K562 (cell line): ENCODE data around the gene DSG2. TPM values are rescaled to one million over a fixed set of nuclear protein-coding genes. Genes with fewer than 3 reads are reported as not detected.

Experiments used
- ATAC-seq: fragments of 200-7000 bp; cut with Tn5 transposase; 3 replicates; pipeline ENCODE4 v1.9.1; 2020; ENCODE audit warnings: moderate library complexity
- Bru-seq: library from RNA; stranded (reverse); fragments of 400-500 nt; gene quantifications from one replicate; lab custom pipeline; 2021; lab: Mats Ljungman, UMichigan
- BruChase-seq, 2 experiments: library from RNA; stranded (reverse); fragments of 400-500 nt; gene quantifications; one replicate each; lab custom pipeline; 2021; lab: Mats Ljungman, UMichigan
- BruUV-seq: library from RNA; stranded (reverse); fragments of 400-500 nt; replicated peaks from 2 replicates; lab custom pipeline; 2021; lab: Mats Ljungman, UMichigan
- CTCF ChIA-PET: fragments of 300-600 bp; formaldehyde crosslinking; extraction: SDS; loops from one replicate; lab custom pipeline; 2021; ENCODE audit warnings: low intra/inter-chr PET ratio; lab: Yijun Ruan, JAX
- POLR2A ChIA-PET: fragments of 300-600, 350-650 bp; sonication (Branson Sonifier 250); formaldehyde crosslinking; extraction: SDS; loops from one replicate; lab custom pipeline; 2021; ENCODE audit warnings: antibody characterized with exemption, inconsistent platforms; lab: Yijun Ruan, JAX
- DNase-seq, 4 experiments: peaks; one replicate each; pipeline versions ENCODE4 v3.0.0 to v3.0.0-alpha.2; 2011 to 2018; ENCODE audit warnings: low spot score in 3 of 4, mixed read lengths in 3 of 4; ENCODE audit errors: extremely low read depth in 1 of 4
- FAIRE-seq: peaks from 2 replicates; lab custom pipeline; 2011; peaks lifted over from hg19 to GRCh38; lab: Jason Lieb, UNC
- H2AFZ ChIP-seq: 2 replicates; pipeline ENCODE4 v1.6.0; 2011; ENCODE audit warnings: low read depth, low read length, control low read depth, inconsistent platforms
- H3K27ac ChIP-seq: fragments of 200-600 bp; 3 replicates; pipeline ENCODE4 v1.8.0; 2011; ENCODE audit warnings: low read depth, mild to moderate bottlenecking, control low read depth, inconsistent platforms, low read length, moderate library complexity, mixed read lengths; ENCODE audit errors: extremely low read depth
- H3K27me3 ChIP-seq, 2 experiments: fragments of 300-600 bp in 1 of 2; 2 replicates in 1 of 2; 3 replicates in 1 of 2; pipeline versions ENCODE4 v1.6.0 to v1.8.0; 2011; ENCODE audit warnings: inconsistent platforms in 2 of 2, low read length in 2 of 2, mild to moderate bottlenecking in 1 of 2, mixed read lengths in 1 of 2, moderate library complexity in 1 of 2; ENCODE audit not compliant: control insufficient read depth in 2 of 2, insufficient read depth in 2 of 2
- H3K36me3 ChIP-seq: fragments of 300-600 bp; 3 replicates; pipeline ENCODE4 v1.8.0; 2011; ENCODE audit warnings: mild to moderate bottlenecking, low read length, inconsistent platforms; ENCODE audit not compliant: control insufficient read depth, insufficient read depth
- H3K4me1 ChIP-seq, 2 experiments: fragments of 200-600 bp in 1 of 2; replicated peaks in 1 of 2; 2 replicates in 1 of 2; 3 replicates in 1 of 2; pipeline versions ENCODE4 v1.5.1 to v1.8.0; 2011; ENCODE audit warnings: inconsistent platforms in 2 of 2, low read length in 2 of 2, mild to moderate bottlenecking in 1 of 2, mixed read lengths in 1 of 2, moderate library complexity in 1 of 2; ENCODE audit not compliant: control insufficient read depth in 2 of 2, insufficient read depth in 2 of 2
- H3K4me2 ChIP-seq: 2 replicates; pipeline ENCODE4 v1.6.1; 2011; ENCODE audit warnings: low read length, control low read depth, inconsistent platforms, mixed read lengths; ENCODE audit not compliant: insufficient read depth
- H3K4me3 ChIP-seq: fragments of 200-600 bp; sonication (generic), shearing (Covaris generic); 2 replicates; pipeline ENCODE4 v1.5.1; 2016; ENCODE audit warnings: control low read depth, inconsistent platforms
- H3K79me2 ChIP-seq: fragments of 200-600 bp; 3 replicates; pipeline ENCODE4 v1.8.0; 2011; ENCODE audit warnings: low read length, inconsistent platforms; ENCODE audit not compliant: control insufficient read depth, insufficient read depth
- H3K9ac ChIP-seq, 2 experiments: 2 replicates each; pipeline versions ENCODE4 v1.6.0 to v1.6.1; 2011; ENCODE audit warnings: low read depth in 2 of 2, low read length in 2 of 2, control low read depth in 1 of 2, inconsistent platforms in 1 of 2, mild to moderate bottlenecking in 1 of 2, mixed read lengths in 1 of 2; ENCODE audit not compliant: insufficient read depth in 1 of 2
- H3K9me1 ChIP-seq: one replicate; pipeline ENCODE4 v1.6.0; 2011; ENCODE audit warnings: inconsistent platforms, mild to moderate bottlenecking, low read length, moderate library complexity; ENCODE audit not compliant: control insufficient read depth, insufficient read depth
- H3K9me3 ChIP-seq: replicated peaks from 2 replicates; pipeline ENCODE4 v1.5.1; 2011; ENCODE audit warnings: low read depth, low read length, inconsistent platforms; ENCODE audit not compliant: control insufficient read depth, insufficient read depth
- H4K20me1 ChIP-seq: replicated peaks from 2 replicates; pipeline ENCODE4 v1.6.1; 2011; ENCODE audit warnings: low read length, inconsistent platforms, mixed read lengths; ENCODE audit not compliant: control insufficient read depth, insufficient read depth
- ATF7 ChIP-seq: fragments of 450-650 bp; IDR thresholded peaks from 2 replicates; pipeline ENCODE4 v1.7.1; 2014; ENCODE audit warnings: mild to moderate bottlenecking, moderate library complexity
- BACH1 ChIP-seq: fragments of 200-800 bp; sonication (Bioruptor generic); IDR thresholded peaks from 2 replicates; pipeline ENCODE4 v1.6.1; 2016; ENCODE audit warnings: missing genetic modification characterization, missing compliant biosample characterization
- BDP1 ChIP-seq: IDR thresholded peaks from 3 replicates; pipeline ENCODE4 v1.6.1; 2011; ENCODE audit not compliant: insufficient read length, insufficient read depth
- ELF2 ChIP-seq: fragments of 250-450 bp; sonication (Bioruptor Pico); IDR thresholded peaks from 2 replicates; pipeline ENCODE4 v1.5.0; 2021; ENCODE audit warnings: mild to moderate bottlenecking
- HDAC6 ChIP-seq: IDR thresholded peaks from 2 replicates; pipeline ENCODE4 v1.6.1; 2012; ENCODE audit warnings: low read depth, mild to moderate bottlenecking, control low read depth, inconsistent platforms, low read length, moderate library complexity
- PHB ChIP-seq: fragments of 250-450 bp; sonication (Bioruptor Pico); IDR thresholded peaks from 2 replicates; pipeline ENCODE4 v1.5.0; 2021
- PPARD ChIP-seq: fragments of 250-450 bp; sonication (Bioruptor Pico); IDR thresholded peaks from 2 replicates; pipeline ENCODE4 v1.8.0; 2022; ENCODE audit warnings: inconsistent platforms, mild to moderate bottlenecking, moderate library complexity
- RBFOX2 ChIP-seq: fragments of 200-400 bp; formaldehyde crosslinking; IDR thresholded peaks from 2 replicates; pipeline ENCODE4 v1.6.1; 2017; ENCODE audit warnings: low read depth, mild to moderate bottlenecking, low read length, moderate library complexity
- ZNF24 ChIP-seq: fragments of 450-650 bp; IDR thresholded peaks from 2 replicates; pipeline ENCODE4 v1.6.1; 2016
- WGBS: fragments of 100-300 bp; shearing (Covaris generic); methylation state at CpG from one replicate; pipeline ENCODE4 v1.1.6; 2016; ENCODE audit warnings: low coverage, mixed read lengths; ENCODE audit not compliant: insufficient coverage; ENCODE audit errors: missing lambda C conversion rate; 5-methylcytosine and 5-hydroxymethylcytosine counted together
- in situ Hi-C: fragments of 300-500 bp; cut with MboI; formaldehyde crosslinking; loops from 4 replicates; pipeline ENCODE4 v1.15.0; 2018; ENCODE audit warnings: inconsistent platforms, mixed read lengths
- intact Hi-C: fragments of 100-400 bp; cut with micrococcal nuclease; formaldehyde crosslinking; loops from 2 replicates; pipeline ENCODE4 v1.14.2; 2022
- long read RNA-seq, 3 experiments: library from polyadenylated mRNA in 2 of 3; library from RNA in 1 of 3; unstranded in 2 of 3; stranded (forward) in 1 of 3; transcript quantifications; one replicate each; pipeline ENCODE4 v2.0.0, GENCODE V29; 2019 to 2022
- polyA minus RNA-seq, 3 experiments: library from RNA; depleted of rRNA, polyadenylated mRNA; stranded (reverse); fragments of >200 nt; gene quantifications; 2 replicates each; pipeline ENCODE4 v1.2.3, GENCODE V29; 2011
- polyA plus RNA-seq, 8 experiments: library from polyadenylated mRNA; depleted of rRNA in 4 of 8; stranded (reverse) in 5 of 8; unstranded in 3 of 8; fragments of >200 nt; fragmentation: Nextera tagmentation in 2 of 8; fragmentation: Illumina TruSeq in 1 of 8; extraction: Ambion mirVana in 2 of 8; extraction: Trizol in 1 of 8; gene quantifications; 2 replicates each; pipeline versions ENCODE4 v1.2.1 to v1.2.3, GENCODE V29; 2011 to 2014; ENCODE audit warnings: inconsistent platforms in 1 of 8, missing spikeins in 1 of 8
- total RNA-seq, 7 experiments: library from RNA; depleted of rRNA in 6 of 7; stranded (reverse); fragments of >200 nt in 6 of 7; fragmentation: Illumina TruSeq in 2 of 7; extraction: Trizol in 2 of 7; gene quantifications; 2 replicates each; pipeline versions ENCODE4 v1.2.1 to v1.2.3, GENCODE V29; 2011 to 2021; ENCODE audit warnings: low replicate concordance in 1 of 7
- TF ChIP-seq, protein P1 (sequence below), 2 experiments: fragments of 450-650 bp; IDR thresholded peaks; 2 replicates each; pipeline ENCODE4 v1.6.1; 2016
- TF ChIP-seq, protein P2 (sequence below): fragments of 450-650 bp; IDR thresholded peaks from 2 replicates; pipeline ENCODE4 v1.6.1; 2016
- TF ChIP-seq, protein P3 (sequence below): fragments of 450-650 bp; IDR thresholded peaks from 2 replicates; pipeline ENCODE4 v1.6.1; 2016; ENCODE audit warnings: borderline replicate concordance

DSG2 gene
- 29.6 and 74.2 TPM in 2 replicates for total RNA-seq (2011; cell fraction: chromatin; rRNA removed; ENCODE audit: low replicate concordance)
- 42.2 and 54.3 TPM in 2 replicates for total RNA-seq (2011; cell fraction: nucleolus; rRNA removed)
- 74.9 and 105 TPM in 2 replicates for total RNA-seq (2011; cell fraction: nucleoplasm; rRNA removed)
- total RNA-seq (2014; rRNA removed): 22.2 and 26.5 TPM in 2 replicates
- total RNA-seq (2014; rRNA removed; fragmentation: Illumina TruSeq; extraction: Trizol): 50.1 and 53.9 TPM in 2 replicates
- 39.2 and 43.0 TPM in 2 replicates for total RNA-seq (2015; rRNA removed; fragmentation: Illumina TruSeq; extraction: Trizol)
- total RNA-seq (2021): 41.3 and 43.0 TPM in 2 replicates
- polyA plus RNA-seq (2011; rRNA removed): 67.9 and 68.6 TPM in 2 replicates
- polyA plus RNA-seq (2011; cell fraction: cytosol; rRNA removed): 24.1 and 46.3 TPM in 2 replicates
- 8.7 and 14.5 TPM in 2 replicates for polyA plus RNA-seq (2011; cell fraction: nucleus; rRNA removed)
- polyA plus RNA-seq (2012): 38.2 and 52.0 TPM in 2 replicates
- 57.9 and 65.7 TPM in 2 replicates for polyA plus RNA-seq (2014; fragmentation: Illumina TruSeq; extraction: Trizol)
- polyA plus RNA-seq (2014; fragmentation: Nextera tagmentation; extraction: Ambion mirVana): 10 to 100 TPM; 16.9 to 22.6 TPM
- polyA plus RNA-seq (2014; rRNA removed): 34.1 and 40.8 TPM in 2 replicates
- 77.8 and 96.7 TPM in 2 replicates for polyA minus RNA-seq (2011; rRNA and poly(A)+ RNA removed)
- polyA minus RNA-seq (2011; cell fraction: cytosol; rRNA and poly(A)+ RNA removed): 33.7 and 40.5 TPM in 2 replicates
- 6.6 and 18.2 TPM in 2 replicates for polyA minus RNA-seq (2011; cell fraction: nucleus; rRNA and poly(A)+ RNA removed)
- percentile 84 among the genes with signal in this experiment for Bru-seq, nascent RNA
- BruChase-seq, experiment 1, labeled RNA remaining after a 2-hour chase: percentile 80 among the genes with signal in this experiment
- percentile 81 among the genes with signal in this experiment for BruChase-seq, experiment 2, labeled RNA remaining after a 6-hour chase
- long read RNA-seq, experiment 1, full-length matches to known transcripts: 149 of 234 reads
- long read RNA-seq, experiment 1, partial matches to known transcripts: 36 of 234 reads
- long read RNA-seq, experiment 1, other reads (novel, unspliced or antisense): 49 of 234 reads
- long read RNA-seq, experiment 2, full-length matches to known transcripts: 3 of 30 reads
- long read RNA-seq, experiment 2, partial matches to known transcripts: 1 of 30 reads
- long read RNA-seq, experiment 2, other reads (novel, unspliced or antisense): 26 of 30 reads
- long read RNA-seq, experiment 3, full-length matches to known transcripts: 5 of 22 reads
- long read RNA-seq, experiment 3, partial matches to known transcripts: 15 of 22 reads
- long read RNA-seq, experiment 3, other reads (novel, unspliced or antisense): 2 of 22 reads

DNA sequence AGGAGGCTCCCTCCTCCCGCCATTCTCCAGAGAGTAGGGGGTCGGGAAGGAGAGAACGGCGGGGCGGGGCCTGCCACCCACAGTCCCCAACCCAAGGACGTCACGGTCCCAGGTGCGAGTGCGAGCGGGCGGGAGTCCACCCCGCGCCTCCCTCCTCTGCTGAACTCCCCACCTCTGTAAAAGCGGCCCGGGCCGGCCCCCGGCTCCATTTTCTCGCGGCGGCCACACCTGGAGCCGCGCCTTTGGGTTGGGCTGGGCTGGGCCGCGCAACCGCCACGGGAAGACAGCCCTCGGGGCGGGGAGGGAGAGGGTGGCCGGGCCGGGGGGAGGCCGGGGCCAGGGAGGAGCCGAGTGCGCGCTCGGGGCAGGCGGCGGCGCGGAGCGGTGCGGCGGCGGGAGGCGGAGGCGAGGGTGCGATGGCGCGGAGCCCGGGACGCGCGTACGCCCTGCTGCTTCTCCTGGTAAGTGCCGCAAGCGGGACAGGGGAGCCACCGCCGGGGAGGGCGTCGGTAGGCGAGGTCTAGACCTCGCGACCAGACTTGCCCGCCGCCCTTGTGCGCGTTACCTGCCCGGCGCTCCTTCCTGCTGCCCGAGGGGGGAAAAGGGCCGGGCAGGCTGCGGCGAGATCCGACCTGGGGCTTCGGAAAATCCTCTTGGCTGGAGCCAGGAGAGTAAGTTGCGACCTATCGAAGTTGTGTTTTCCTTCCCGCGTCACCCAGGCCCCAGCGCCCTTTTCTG is at the start of gene DSG2:
DSG2 (plus strand) TSS at position 342 of the 738 bp plus-strand sequence; CDS start at position 417, 75 bp downstream.
- H3K27me3 ChIP-seq: no peaks in the 10 kb centered on the region
- 0 out of 2 replicates have a peak, but pooled peaks cover 2% of the 10 kb centered on the region for H3K9me3 ChIP-seq
- in situ Hi-C loops (no loop called here), intact Hi-C loops (loop anchor here (2.0 kb wide), 1 partner anchor 397 kb away; no protein-coding TSS in a partner anchor)
- H3K4me3 ChIP-seq: peak within 1 kb of the TSS; percentile 87
- WGBS: 0% methylated on average over 26 of the region's 79 CpGs
- FAIRE-seq: no peak
- H3K9me1 ChIP-seq: no peaks in the 10 kb centered on the region
- H2AFZ ChIP-seq: peak within 1 kb of the TSS; percentile 90
- peak within 1 kb of the TSS; percentile 80 for H3K27ac ChIP-seq
- peak; percentile 83 to 92 (median 89) for DNase-seq
- H3K4me2 ChIP-seq: peak within 1 kb of the TSS; percentile 79
- peaks cover 42% of the 10 kb centered on the region for H3K79me2 ChIP-seq
- ChIA-PET CTCF (interaction anchor here (0.5 kb wide), 1 partner anchor 248 kb away, joined by 3 read pairs; no protein-coding TSS in a partner anchor), POLR2A (no interaction called here)
- H3K36me3 ChIP-seq: peaks cover 6% of the 10 kb centered on the region; the same call in 1 of the 3 replicates
- no peaks in the 10 kb centered on the region for H4K20me1 ChIP-seq
- H3K9ac ChIP-seq: peak within 1 kb of the TSS; percentile 80 to 100
- ATAC-seq: peak; percentile 94
- H3K4me1 ChIP-seq: peaks cover 10 to 13% of the 10 kb centered on the region in 2 experiments; a peak in 4 of 5 replicates
- BruUV-seq: no TSS peak
- TF ChIP-seq BDP1: no peak
- TF ChIP-seq, protein P1, sequence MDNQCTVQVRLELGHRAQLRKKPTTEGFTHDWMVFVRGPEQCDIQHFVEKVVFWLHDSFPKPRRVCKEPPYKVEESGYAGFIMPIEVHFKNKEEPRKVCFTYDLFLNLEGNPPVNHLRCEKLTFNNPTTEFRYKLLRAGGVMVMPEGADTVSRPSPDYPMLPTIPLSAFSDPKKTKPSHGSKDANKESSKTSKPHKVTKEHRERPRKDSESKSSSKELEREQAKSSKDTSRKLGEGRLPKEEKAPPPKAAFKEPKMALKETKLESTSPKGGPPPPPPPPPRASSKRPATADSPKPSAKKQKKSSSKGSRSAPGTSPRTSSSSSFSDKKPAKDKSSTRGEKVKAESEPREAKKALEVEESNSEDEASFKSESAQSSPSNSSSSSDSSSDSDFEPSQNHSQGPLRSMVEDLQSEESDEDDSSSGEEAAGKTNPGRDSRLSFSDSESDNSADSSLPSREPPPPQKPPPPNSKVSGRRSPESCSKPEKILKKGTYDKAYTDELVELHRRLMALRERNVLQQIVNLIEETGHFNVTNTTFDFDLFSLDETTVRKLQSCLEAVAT (IDR thresholded peaks at IDR 0.05): no peak
- TF ChIP-seq, protein P2, sequence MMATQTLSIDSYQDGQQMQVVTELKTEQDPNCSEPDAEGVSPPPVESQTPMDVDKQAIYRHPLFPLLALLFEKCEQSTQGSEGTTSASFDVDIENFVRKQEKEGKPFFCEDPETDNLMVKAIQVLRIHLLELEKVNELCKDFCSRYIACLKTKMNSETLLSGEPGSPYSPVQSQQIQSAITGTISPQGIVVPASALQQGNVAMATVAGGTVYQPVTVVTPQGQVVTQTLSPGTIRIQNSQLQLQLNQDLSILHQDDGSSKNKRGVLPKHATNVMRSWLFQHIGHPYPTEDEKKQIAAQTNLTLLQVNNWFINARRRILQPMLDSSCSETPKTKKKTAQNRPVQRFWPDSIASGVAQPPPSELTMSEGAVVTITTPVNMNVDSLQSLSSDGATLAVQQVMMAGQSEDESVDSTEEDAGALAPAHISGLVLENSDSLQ: no peak
- TF ChIP-seq RBFOX2: peak; percentile 92
- no peak for TF ChIP-seq PPARD (CRISPR knock-in tag)
- peak; percentile 36; the same call in 1 of the 2 replicates for TF ChIP-seq PHB (CRISPR knock-in tag)
- no peak for TF ChIP-seq ELF2
- TF ChIP-seq ZNF24: peak; percentile 38; the same call in 1 of the 2 replicates
- no peak for TF ChIP-seq HDAC6
- TF ChIP-seq ATF7: no peak
- TF ChIP-seq, protein P3, sequence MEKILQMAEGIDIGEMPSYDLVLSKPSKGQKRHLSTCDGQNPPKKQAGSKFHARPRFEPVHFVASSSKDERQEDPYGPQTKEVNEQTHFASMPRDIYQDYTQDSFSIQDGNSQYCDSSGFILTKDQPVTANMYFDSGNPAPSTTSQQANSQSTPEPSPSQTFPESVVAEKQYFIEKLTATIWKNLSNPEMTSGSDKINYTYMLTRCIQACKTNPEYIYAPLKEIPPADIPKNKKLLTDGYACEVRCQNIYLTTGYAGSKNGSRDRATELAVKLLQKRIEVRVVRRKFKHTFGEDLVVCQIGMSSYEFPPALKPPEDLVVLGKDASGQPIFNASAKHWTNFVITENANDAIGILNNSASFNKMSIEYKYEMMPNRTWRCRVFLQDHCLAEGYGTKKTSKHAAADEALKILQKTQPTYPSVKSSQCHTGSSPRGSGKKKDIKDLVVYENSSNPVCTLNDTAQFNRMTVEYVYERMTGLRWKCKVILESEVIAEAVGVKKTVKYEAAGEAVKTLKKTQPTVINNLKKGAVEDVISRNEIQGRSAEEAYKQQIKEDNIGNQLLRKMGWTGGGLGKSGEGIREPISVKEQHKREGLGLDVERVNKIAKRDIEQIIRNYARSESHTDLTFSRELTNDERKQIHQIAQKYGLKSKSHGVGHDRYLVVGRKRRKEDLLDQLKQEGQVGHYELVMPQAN: no peak
- TF ChIP-seq BACH1 (tag): no peak
